NCI-H526 treated with DMSO at 0.1 percent for 48 hours (cell line): ENCODE data around the gene SMYD3.

ENCODE experiments used
- DNase-seq: peaks from one replicate; lab custom pipeline; 2025; lab: John Stamatoyannopoulos, UW

The SMYD3 gene

DNA sequence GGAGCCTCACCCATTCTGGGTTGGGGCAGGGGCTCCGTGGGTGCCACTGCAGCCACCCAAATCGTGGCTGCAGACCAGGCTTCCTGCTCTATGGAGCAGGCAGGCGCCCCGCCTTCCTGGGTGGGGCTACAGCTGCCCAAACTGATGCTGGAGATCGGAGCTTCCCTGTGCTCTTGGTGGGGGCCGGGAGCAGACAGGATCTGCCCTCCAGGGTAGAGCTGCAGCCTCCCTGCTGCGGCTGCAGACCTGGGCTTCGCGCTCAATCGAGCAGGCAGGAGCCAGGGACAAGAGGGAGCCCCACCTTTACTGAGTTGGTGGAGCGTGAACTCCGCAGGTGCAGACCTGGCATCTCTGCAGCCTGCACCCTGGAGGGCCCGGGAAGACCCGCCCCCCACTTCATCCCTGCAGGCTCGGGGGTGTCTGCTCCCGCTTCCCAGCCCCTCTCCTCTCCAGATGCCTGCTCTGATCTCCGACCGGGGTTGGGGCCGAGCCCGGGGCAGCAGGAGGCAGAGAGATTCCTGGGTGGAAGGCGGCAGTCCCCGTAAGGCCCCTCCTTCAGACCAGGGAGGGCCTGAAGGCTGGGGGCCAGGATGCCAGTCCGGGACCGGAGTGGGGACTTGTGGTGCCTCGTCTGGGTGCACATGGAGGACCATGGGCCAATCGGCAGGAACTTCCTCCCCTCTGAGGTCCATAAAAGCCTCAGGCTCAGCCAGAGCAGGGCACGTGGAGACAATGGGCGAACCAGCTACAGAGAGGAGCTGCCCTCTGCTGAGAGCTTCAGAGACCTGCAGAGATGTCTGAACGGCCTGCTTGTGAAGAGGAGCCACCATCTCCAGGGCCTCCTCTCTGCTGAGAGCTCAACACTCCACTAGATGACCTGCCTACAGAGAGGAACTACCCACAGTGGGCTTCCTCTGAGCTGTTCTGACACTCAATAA, 359.3 kb downstream of the SMYD3 start:
- DNase-seq: no peak

DNA sequence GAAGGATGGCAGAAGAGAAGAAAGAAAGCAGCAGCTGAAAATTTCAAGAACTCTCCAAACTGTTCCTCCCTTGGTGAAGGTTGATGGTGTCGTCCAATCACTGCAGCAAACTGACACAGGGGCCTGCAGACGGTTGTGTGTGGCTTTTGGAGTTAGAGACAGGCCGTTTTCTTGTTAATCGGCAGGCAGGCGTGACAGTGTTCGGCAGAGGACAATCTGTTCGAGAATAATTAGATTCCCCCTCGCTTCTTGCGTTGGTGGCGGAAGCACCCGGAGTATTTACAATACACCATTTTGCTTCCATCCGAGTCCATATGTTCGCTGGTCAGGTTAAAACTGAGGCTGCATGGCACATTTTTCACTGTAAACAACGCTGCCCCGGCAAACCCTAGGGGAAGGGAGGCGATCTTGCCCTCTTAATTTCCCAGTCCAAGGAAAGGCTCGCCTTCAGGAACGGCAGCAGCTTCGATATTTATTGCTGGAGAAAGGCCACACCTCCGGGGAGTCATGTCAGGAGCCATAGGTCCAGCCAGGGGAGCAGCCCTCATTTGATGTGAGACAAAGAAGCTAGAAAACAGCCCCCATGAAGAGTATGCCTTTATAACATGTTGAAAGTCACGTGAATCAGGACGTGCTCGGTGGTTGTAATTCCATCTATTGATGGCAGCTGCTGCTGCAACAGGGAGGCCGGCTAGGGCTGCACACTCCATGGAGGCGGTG, 360.1 kb downstream of the SMYD3 start:
- DNase-seq: no peak

DNA sequence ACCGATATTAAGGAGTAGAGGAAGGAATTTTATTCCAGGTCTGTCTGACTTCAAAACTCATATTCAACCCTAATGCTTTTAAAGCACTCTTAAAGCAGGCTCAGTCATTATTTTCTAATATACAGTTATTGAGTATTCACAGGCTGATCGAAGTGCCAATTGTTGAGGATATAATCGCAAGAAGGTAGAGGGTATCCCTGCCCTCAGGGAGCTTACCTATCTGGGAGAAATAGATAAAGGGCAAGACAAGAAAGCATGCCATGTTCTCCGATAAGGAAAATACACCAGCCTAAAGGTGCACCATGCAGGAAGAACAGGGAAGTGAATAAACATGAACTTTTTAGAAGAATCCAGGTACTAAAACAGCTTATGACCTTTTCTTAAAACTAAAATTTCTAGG, 361.2 kb downstream of the SMYD3 start:
- no peak for DNase-seq

DNA sequence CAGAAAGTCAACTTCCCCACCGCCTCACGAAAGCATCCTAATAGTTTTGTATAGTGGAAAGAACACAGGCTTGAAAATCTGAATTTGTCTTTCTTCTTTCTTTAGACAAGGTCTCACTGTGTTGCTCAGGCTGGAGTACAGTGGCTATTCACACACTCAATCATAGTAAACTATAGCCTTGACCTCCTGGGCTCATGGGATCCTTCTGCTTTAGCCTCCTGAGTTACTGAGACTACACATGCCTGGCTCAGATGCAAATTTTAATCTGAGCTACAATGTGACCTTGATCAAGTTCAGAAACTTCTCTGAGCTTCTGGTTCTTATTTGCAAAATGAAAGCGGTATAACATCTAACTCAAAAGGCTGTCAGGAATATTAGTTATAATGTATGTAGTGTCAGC, 362.1 kb downstream of the SMYD3 start:
- DNase-seq: no peak

DNA sequence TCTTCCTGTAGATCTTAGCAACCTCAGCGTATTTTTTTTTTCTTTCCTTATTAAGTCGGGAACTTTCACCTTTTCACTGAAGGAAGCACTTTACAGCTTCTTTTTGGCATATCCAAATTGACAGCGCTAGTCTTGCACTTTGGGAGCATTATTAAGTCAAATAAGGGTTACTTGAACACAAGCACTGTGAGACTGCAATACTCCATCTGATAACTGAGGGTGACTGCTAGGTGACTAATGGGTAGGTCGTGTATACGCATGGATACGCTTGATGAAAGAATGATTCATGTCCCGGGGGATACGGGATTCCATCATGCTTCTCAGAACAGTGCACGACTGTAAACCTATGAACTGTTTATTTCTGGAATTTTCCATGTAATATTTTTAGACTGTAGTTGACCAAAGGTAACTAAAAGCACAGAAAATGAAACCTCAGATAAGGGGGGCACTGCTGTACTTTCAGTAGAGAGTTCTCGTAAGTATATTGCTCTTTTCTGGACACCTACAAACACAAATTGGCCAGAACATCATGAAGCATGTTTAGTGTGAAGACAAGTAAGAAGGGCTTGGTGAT, 364.7 kb downstream of the SMYD3 start:
- no peak for DNase-seq

DNA sequence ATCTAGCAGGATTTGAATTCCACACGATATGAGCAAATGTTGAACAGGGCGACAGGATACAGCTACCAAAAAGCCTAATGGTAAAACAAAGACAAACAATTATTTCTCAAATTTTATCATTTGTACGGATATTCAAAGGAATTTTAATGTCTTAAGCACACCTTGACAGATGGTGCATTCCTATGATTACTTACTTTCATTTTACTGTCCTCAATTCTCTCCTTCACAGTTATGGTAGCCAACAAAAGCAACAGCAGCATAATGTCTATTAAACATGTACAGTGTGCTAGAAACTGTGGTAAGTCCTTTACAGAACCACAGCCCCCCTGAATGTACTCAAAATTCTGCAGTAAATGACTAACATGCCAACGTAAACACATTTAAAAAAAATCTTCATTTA, 365.8 kb downstream of the SMYD3 start:
- DNase-seq: no peak

DNA sequence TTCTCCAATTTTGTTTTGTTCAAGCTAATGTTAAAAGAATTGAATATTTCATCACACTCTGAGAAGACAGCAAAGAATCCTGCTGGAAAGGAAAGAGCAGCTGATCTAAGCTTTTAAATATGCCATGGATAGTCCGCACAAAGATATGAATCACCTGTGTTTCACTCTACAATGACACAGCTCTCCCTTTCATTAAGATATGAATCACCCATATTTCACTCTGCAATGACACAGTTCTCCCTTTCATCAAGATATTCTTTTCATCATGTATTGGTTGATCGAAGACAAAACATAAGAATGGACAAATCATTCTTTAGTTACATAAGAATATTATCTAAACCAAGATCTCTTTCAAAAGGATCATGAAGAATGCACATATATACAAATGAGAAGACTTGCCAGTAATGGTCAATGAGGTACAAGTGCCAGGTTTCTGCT, 367.3 kb downstream of the SMYD3 start:
- no peak for DNase-seq

DNA sequence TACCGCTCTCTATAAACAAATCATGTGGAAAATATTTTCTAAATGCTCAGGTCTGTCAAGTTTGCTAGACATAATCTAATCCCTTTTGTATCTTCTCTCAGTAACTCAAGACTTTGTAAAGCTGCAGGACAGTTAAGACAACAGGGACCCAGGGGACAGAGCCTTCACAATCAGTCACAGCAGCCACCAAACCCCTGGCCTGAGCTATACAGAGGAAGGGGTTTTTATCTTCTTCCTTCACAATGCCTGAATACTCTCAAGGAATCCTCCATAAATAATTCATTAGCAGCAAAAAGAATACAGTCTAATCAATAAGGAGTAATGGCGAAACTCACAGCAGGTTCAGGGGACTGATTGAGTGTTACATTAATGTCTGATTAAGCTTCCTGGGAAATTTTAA, 368.3 kb downstream of the SMYD3 start:
- DNase-seq: no peak

DNA sequence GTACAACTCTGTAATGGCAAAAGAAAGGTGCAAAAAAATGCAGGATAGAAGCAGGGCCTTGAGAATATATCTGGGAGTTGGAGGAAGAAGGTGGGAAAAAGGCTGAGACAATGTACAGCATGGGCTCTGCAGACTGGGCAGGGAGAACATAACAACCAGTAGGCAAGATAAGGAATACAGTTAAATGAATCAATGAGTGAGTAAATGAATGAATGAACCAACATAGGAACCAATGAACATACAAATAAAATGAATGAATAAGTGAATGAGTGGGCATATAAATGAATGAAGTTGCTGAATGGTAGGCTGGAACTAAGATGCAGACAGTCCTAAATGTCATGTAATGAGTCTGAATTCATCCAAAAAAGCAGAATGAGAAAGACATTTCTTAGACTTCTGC, 370.6 kb downstream of the SMYD3 start:
- no peak for DNase-seq

DNA sequence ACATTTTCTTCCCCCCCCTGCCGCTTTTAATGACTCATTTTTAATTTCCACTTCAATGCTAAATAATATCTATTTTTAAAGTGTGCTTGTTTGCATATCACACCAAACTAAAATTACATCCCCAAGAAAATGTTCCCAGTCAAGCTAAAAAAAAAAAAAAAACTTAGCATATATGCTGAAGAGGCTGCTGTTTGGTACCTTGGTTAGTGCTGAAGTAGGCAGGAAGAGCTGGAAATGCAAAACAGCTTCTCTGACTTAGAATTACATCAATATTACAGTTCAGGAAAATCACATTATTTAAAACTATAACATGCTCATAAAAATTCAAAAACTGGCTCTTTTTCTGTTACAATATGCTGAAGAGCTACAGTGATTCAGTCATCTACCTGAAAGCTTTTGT, 372.3 kb downstream of the SMYD3 start:
- peak; percentile 12 for DNase-seq

DNA sequence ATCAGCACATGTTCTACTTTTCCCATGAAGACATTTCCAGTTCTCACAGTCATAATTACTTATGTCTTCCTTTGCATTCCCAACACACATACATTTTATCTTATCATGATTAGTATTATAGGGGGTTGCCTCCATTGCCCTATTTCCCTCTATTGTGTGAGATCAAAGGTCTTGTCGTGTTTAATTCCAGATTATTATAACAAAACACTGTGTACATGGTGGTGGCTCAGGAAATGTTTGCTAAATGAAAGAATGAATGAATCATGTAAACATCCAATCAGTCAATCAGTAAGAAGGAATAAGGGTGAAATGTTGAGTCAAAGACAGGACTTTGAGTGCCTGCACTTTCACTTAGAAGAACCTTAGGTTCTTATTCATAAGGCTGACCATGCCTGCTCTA, 376.0 kb downstream of the SMYD3 start:
- no peak for DNase-seq

DNA sequence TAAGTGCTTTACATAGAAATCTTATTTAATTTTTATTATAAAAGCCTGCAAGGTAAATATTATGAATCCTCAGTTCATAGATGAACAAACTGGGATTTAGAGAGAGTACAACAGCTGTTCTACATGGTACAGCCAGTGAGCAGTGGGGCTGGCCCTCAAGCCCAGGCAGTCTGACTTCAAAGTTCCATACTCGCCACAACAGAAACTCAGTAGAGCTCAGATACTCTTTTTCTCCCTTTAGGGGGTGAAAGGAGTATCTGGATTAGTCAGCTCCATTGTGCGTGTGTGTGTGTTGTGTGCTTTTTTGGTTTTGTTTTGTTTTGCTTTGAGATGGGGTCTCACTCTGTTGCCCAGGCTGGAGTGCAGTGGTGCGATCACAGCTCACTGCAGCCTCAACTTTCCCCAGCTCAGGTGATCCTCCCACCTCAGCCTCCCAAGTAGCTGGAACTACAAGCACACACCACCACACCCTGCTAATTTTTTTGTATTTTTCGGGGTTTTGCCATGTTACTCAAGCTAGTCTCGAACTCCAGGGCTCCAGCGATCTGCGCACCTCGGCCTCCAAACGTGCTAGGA, 378.5 kb downstream of the SMYD3 start:
- DNase-seq: no peak

DNA sequence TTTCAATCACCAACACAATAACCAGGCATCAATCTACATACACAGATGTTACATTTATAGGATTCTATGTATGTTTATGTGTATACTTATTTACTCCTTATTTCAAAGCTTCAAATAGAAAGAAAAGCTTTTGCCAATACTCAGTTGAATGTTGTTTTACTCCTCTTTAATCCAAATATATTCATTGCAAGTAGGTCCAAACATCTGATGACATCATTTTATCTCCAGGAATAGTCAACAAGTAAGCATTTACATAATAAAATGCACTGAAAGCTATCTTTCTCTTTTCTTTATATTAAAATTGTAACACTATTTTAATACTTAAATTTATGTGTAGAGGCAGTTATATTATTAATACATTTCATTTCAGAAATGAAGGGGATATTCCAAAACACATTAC, 380.5 kb downstream of the SMYD3 start:
- no peak for DNase-seq

DNA sequence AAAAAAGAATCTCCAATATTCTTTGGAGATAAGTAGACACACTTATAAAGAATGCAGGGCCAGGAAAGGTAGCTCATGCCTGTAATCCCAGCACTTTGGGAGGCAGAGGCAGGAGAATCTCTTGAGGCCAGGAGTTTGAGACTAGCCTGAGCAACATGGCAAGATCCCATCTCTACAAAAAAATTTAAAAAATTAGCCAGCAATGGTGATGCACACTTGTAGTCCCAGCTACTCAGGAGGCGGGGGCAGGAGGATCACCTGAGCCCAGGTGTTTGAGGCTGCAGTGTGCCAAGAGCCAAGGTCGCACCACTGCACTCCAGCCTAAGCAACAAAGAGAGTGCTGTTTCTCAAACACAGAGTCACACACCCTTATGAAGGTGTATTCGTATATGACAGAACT, 385.0 kb downstream of the SMYD3 start:
- DNase-seq: no peak

DNA sequence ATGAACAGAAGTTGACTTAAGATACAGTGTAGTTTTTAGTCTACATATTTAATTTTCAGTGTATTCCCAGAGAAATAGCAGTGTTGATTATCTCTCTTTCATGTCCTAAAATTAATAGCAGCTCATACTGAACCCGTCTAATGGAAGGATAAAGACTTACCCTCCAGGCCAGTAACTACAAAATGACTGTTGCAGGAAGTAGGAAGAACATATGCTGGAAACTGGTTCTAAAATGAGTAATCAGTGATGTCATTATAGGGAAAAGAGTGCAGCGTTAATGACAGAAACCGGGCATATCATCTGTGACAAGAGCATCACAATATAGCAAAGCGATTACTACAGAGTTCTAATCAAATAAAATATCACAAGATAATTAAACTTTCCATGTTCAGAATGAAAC, 385.5 kb downstream of the SMYD3 start:
- no peak for DNase-seq

DNA sequence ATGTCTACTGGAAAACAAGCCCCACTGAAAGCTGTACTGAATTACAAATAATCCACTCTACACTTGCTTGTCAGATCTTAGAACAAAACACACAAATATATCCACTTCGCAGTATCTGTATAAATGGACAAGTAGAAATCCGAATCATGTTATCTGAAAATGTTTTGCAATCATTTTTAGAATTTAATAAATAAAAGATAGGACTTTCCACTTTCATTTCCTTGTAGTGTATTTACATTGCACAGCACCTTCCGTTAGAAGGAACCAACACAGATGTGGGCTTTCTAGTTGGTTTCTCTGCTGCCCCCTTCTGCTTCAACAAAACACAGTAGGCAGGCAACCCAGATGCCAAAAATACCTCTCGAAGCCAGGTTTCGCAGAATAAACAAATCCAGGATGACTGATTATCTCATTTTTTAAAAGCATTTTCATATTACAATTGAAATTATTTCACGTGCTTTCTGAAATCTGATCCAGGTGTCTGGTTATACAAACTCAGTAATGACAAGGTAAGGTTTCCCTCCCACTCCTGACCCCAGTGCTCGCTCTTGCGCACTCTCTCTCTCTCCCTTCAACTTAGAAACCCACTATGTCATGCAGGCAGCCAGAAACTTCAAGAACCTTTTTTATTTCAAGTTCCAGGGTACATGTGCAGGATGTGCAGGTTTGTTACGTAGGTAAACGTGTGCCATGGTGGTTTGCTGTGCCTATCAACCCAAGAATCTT, 389.9 kb downstream of the SMYD3 start:
- peak; percentile 19 for DNase-seq

DNA sequence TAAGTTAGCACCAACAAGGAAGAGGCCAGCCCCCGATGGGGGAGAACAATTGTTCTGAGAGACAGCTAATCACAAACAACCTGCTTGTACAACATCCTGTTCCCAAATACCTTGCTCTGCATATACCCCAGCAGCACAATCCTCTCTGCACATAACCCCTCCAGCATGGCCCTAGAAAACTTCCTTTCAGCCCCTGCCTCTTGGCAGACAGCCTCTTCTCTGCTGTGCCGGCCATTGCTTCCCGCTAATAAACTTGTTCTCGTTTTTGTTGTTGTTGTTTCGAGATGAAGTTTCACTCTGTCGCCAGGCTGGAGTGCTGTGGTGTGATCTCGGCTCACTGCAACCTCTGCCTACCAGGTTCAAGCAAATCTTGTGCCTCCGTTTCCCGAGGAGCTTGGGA, 392.7 kb downstream of the SMYD3 start:
- DNase-seq: no peak

DNA sequence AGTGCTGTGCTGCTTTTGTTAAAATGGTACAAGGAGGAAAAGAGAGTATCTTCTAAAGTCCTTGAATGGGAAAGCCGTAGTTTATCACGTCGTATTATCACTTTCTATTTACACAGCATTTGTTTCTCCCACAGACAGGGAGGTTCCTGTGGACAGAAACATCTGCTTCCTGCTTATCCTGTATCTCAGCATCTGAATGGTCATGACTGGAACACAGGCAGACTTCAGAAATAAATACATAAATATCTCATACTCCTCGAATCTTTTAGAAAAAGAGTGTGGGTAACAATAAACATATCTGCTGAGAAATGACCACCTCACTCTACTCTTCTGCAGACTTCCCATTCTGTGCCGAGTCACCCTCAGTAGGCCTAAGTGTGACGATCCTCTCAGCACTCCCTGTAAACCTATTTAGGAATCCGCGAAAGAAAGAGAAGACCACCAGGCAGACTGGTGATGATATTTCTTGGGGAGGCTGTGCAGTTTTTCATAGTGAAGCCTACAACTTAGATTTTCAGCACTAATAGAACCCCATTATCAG, 393.5 kb downstream of the SMYD3 start:
- no peak for DNase-seq

DNA sequence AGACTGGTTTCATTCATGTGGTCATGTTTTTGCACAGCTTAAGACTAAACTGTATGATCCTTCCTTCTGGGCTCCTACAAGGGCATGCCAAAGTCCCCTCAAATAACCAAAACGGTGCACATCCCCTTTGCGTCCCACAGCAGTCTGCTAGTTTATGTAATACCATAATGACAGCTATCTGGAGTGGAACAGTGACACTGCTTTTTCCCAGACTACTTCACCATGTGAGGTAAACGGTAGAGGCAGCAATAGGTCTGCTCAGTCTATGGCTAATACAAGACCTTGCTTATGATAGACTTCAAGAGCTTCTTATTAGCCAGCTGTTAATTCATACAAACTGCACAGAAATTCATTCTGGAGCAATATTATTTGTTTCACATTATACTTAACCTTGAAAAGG, 395.5 kb downstream of the SMYD3 start:
- no peak for DNase-seq

DNA sequence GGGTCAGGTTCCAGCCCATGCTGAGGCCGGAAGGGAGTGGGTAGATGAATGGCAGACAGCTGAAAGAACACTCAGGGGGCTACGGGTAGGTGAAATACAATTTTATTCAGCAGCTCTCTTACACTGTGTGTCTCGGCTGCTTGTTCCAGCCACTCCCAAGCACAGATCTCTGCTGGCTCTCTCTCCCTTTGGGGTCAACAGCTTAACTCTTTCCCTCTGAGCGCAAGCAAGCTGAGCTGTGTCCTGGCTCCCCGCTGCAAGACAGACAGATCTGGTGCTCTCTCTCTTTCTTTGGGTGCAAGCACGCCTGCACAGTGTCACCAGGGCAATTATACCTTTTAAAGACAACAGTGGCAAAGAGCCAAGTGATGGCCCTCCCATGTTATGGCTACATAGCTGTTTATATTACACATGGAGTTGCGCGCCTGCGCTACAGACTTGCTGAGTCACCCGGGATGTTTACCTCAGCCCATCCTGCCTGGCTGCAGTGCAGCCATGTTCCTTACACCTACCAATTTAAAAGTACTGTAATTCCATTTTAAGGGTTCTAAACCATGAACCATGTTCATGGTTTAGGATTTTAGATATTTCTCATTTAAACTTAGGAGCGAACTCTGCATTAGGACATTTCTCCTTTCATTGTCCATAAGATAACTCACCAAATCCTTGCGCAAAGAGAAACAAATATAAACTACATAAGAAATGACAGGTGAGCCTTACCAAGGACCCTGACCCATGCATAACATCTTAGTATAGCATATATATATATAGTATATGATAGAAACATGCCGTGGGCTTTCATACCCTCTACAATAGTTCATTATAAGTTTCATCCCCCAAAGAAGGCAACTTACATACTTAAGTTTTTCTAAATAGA, 396.5 kb downstream of the SMYD3 start:
- no peak for DNase-seq
